ENCODE results near the gene PPP5C.
A peak's percentile ranks its signal among the peaks of the same experiment; 100 is the strongest.

Gene PPP5C

GRCh38 chr19:46391296-46392251 is 44.7 kb downstream of the PPP5C start:
- H3K18ac ChIP-seq (ENCODE audit: low read length) = no peak overlapping the region
- no peak overlapping the region for H3K4me3 ChIP-seq (ENCODE audit: low read length)
- H3K56ac ChIP-seq (ENCODE audit: low read length) = no peak overlapping the region
- no peak overlapping the region for H4K5ac ChIP-seq (ENCODE audit: low read length)
- no peak overlapping the region for H2BK15ac ChIP-seq (replicated peaks; ENCODE audit: low read depth)
- peaks cover 13% of the 10 kb centered on the region for H3K36me3 ChIP-seq (ENCODE audit: control insufficient read depth, insufficient read depth, low read length)
- no peak overlapping the region for H2AK5ac ChIP-seq (ENCODE audit: low read length)
- H2BK5ac ChIP-seq (ENCODE audit: low read length) = no peak overlapping the region
- H3K4ac ChIP-seq (ENCODE audit: low read depth, low read length) = no peak overlapping the region
- H3K4me1 ChIP-seq (ENCODE audit: control insufficient read depth, low read depth, low read length) = no peaks in the 10 kb centered on the region
- H4K8ac ChIP-seq (ENCODE audit: low read depth, low read length) = no peak overlapping the region
- no peak overlapping the region for H2BK120ac ChIP-seq (ENCODE audit: low read depth, low read length)
- no peak overlapping the region for H3K27ac ChIP-seq (ENCODE audit: low read depth, low read length)
- no peaks in the 10 kb centered on the region for H3K79me2 ChIP-seq (ENCODE audit: control insufficient read depth, insufficient read depth, low read length)
- no peak for DNase-seq
- H3K79me1 ChIP-seq (ENCODE audit: low read length) = no peaks in the 10 kb centered on the region
- H3K23ac ChIP-seq (ENCODE audit: low read length) = no peak overlapping the region
- no peak overlapping the region for H3K4me2 ChIP-seq (ENCODE audit: low read length)
- no peaks in the 10 kb centered on the region for H3K27me3 ChIP-seq (ENCODE audit: insufficient read depth, low read length, poor library complexity)
- no CpG with 5 or more reads among the region's 33 CpGs for whole genome bisulfite sequencing (ENCODE audit: extremely low coverage, insufficient coverage, low lambda C conversion rate)
- no peak overlapping the region for H3K9ac ChIP-seq (ENCODE audit: low read length)

- Histone ChIP-seq H4K5ac (ENCODE audit: low read length) (no peak overlapping the region), H3K56ac (ENCODE audit: low read length) (no peak overlapping the region), H2BK5ac (ENCODE audit: low read length) (no peak overlapping the region), H3K79me1 (ENCODE audit: low read length) (no peaks in the 10 kb centered on the region), H3K23ac (ENCODE audit: low read length) (no peak overlapping the region), H2BK15ac (replicated peaks; ENCODE audit: low read depth) (no peak overlapping the region), H3K4me3 (ENCODE audit: low read length) (no peak overlapping the region), H3K27ac (ENCODE audit: low read depth, low read length) (no peak overlapping the region), H3K4me2 (ENCODE audit: low read length) (no peak overlapping the region), H3K9ac (ENCODE audit: low read length) (no peak overlapping the region), H2AK5ac (ENCODE audit: low read length) (no peak overlapping the region), H4K8ac (ENCODE audit: low read depth, low read length) (no peak overlapping the region), H3K27me3 (ENCODE audit: insufficient read depth, low read length, poor library complexity) (no peaks in the 10 kb centered on the region), H3K36me3 (ENCODE audit: control insufficient read depth, insufficient read depth, low read length) (peaks cover 10% of the 10 kb centered on the region), H3K79me2 (ENCODE audit: control insufficient read depth, insufficient read depth, low read length) (no peaks in the 10 kb centered on the region), H3K4me1 (ENCODE audit: control insufficient read depth, low read depth, low read length) (no peaks in the 10 kb centered on the region), H2BK120ac (ENCODE audit: low read depth, low read length) (no peak overlapping the region), H3K18ac (ENCODE audit: low read length) (no peak overlapping the region), H3K4ac (ENCODE audit: low read depth, low read length) (no peak overlapping the region)
- no CpG with 5 or more reads among the region's 21 CpGs for WGBS (ENCODE audit: extremely low coverage, insufficient coverage, low lambda C conversion rate)
- no peak for DNase-seq
These were observed 45.4 kb downstream of the PPP5C start for GRCh38 chr19:46392252-46392801.

GRCh38 chr19:46392837-46393236 is 46.0 kb downstream of the PPP5C start:
- Histone ChIP-seq H3K4me3 (ENCODE audit: low read length) (no peak overlapping the region), H3K56ac (ENCODE audit: low read length) (no peak overlapping the region), H3K4me1 (ENCODE audit: control insufficient read depth, low read depth, low read length) (no peaks in the 10 kb centered on the region), H2BK120ac (ENCODE audit: low read depth, low read length) (no peak overlapping the region), H3K23ac (ENCODE audit: low read length) (no peak overlapping the region), H3K79me2 (ENCODE audit: control insufficient read depth, insufficient read depth, low read length) (no peaks in the 10 kb centered on the region), H4K5ac (ENCODE audit: low read length) (no peak overlapping the region), H2BK5ac (ENCODE audit: low read length) (no peak overlapping the region), H3K18ac (ENCODE audit: low read length) (no peak overlapping the region), H3K4ac (ENCODE audit: low read depth, low read length) (no peak overlapping the region), H3K27ac (ENCODE audit: low read depth, low read length) (no peak overlapping the region), H3K4me2 (ENCODE audit: low read length) (no peak overlapping the region), H3K36me3 (ENCODE audit: control insufficient read depth, insufficient read depth, low read length) (peaks cover 10% of the 10 kb centered on the region), H3K79me1 (ENCODE audit: low read length) (no peaks in the 10 kb centered on the region), H4K8ac (ENCODE audit: low read depth, low read length) (no peak overlapping the region), H3K9ac (ENCODE audit: low read length) (no peak overlapping the region), H3K27me3 (ENCODE audit: insufficient read depth, low read length, poor library complexity) (no peaks in the 10 kb centered on the region), H2AK5ac (ENCODE audit: low read length) (no peak overlapping the region), H2BK15ac (replicated peaks; ENCODE audit: low read depth) (no peak overlapping the region)
- DNase-seq = no peak
- WGBS (ENCODE audit: extremely low coverage, insufficient coverage, low lambda C conversion rate) = no CpG with 5 or more reads among the region's 4 CpGs

GRCh38 chr19:46393456-46394401 is 46.8 kb downstream of the PPP5C start:
- no peaks in the 10 kb centered on the region for H3K4me1 ChIP-seq (ENCODE audit: control insufficient read depth, low read depth, low read length)
- DNase-seq = peak; percentile 65
- no peak overlapping the region for H4K5ac ChIP-seq (ENCODE audit: low read length)
- no peak overlapping the region for H3K23ac ChIP-seq (ENCODE audit: low read length)
- H3K4ac ChIP-seq (ENCODE audit: low read depth, low read length) = no peak overlapping the region
- H3K56ac ChIP-seq (ENCODE audit: low read length) = no peak overlapping the region
- no peak overlapping the region for H3K4me2 ChIP-seq (ENCODE audit: low read length)
- H3K27ac ChIP-seq (ENCODE audit: low read depth, low read length) = no peak overlapping the region
- no CpG with 5 or more reads among the region's 21 CpGs for WGBS (ENCODE audit: extremely low coverage, insufficient coverage, low lambda C conversion rate)
- no peaks in the 10 kb centered on the region for H3K79me1 ChIP-seq (ENCODE audit: low read length)
- H3K18ac ChIP-seq (ENCODE audit: low read length) = no peak overlapping the region
- no peak overlapping the region for H4K8ac ChIP-seq (ENCODE audit: low read depth, low read length)
- no peaks in the 10 kb centered on the region for H3K79me2 ChIP-seq (ENCODE audit: control insufficient read depth, insufficient read depth, low read length)
- H3K36me3 ChIP-seq (ENCODE audit: control insufficient read depth, insufficient read depth, low read length) = peaks cover 6% of the 10 kb centered on the region
- H2BK5ac ChIP-seq (ENCODE audit: low read length) = no peak overlapping the region
- H3K27me3 ChIP-seq (ENCODE audit: insufficient read depth, low read length, poor library complexity) = no peaks in the 10 kb centered on the region
- H2BK15ac ChIP-seq (replicated peaks; ENCODE audit: low read depth) = no peak overlapping the region
- H2AK5ac ChIP-seq (ENCODE audit: low read length) = no peak overlapping the region
- H3K9ac ChIP-seq (ENCODE audit: low read length) = no peak overlapping the region
- no peak overlapping the region for H3K4me3 ChIP-seq (ENCODE audit: low read length)
- no peak overlapping the region for H2BK120ac ChIP-seq (ENCODE audit: low read depth, low read length)

- Histone ChIP-seq H4K8ac (ENCODE audit: low read depth, low read length) (no peak overlapping the region), H3K4ac (ENCODE audit: low read depth, low read length) (no peak overlapping the region), H3K23ac (ENCODE audit: low read length) (no peak overlapping the region), H3K27me3 (ENCODE audit: insufficient read depth, low read length, poor library complexity) (no peaks in the 10 kb centered on the region), H3K79me2 (ENCODE audit: control insufficient read depth, insufficient read depth, low read length) (no peaks in the 10 kb centered on the region), H3K4me3 (ENCODE audit: low read length) (no peak overlapping the region), H2AK5ac (ENCODE audit: low read length) (no peak overlapping the region), H3K79me1 (ENCODE audit: low read length) (no peaks in the 10 kb centered on the region), H3K36me3 (ENCODE audit: control insufficient read depth, insufficient read depth, low read length) (peaks cover 5% of the 10 kb centered on the region), H2BK15ac (replicated peaks; ENCODE audit: low read depth) (no peak overlapping the region), H3K27ac (ENCODE audit: low read depth, low read length) (no peak overlapping the region), H2BK120ac (ENCODE audit: low read depth, low read length) (no peak overlapping the region), H3K4me2 (ENCODE audit: low read length) (no peak overlapping the region), H4K5ac (ENCODE audit: low read length) (no peak overlapping the region), H3K9ac (ENCODE audit: low read length) (no peak overlapping the region), H3K4me1 (ENCODE audit: control insufficient read depth, low read depth, low read length) (no peaks in the 10 kb centered on the region), H2BK5ac (ENCODE audit: low read length) (no peak overlapping the region), H3K56ac (ENCODE audit: low read length) (no peak overlapping the region), H3K18ac (ENCODE audit: low read length) (no peak overlapping the region)
- peak; percentile 44 for DNase-seq
- WGBS (ENCODE audit: extremely low coverage, insufficient coverage, low lambda C conversion rate) = no CpG with 5 or more reads among the region's 5 CpGs
These were observed 47.5 kb downstream of the PPP5C start for GRCh38 chr19:46394402-46394797.

All from mesendoderm (in vitro differentiated cells).